Transverse colon (tissue), 4 donors: Measurements from ENCODE around the gene TRIM44. TPM values are rescaled to one million over a fixed set of nuclear protein-coding genes. Genes with fewer than 3 reads are reported as not detected.

Experiments
- DNase-seq: peaks from one replicate; pipeline ENCODE4 v3.0.0-alpha.2; 2019
- H3K27ac ChIP-seq, 4 donors: fragments of 200-600 bp; sonication (generic); 2 replicates each; pipeline ENCODE4 v1.5.1; 2016 to 2018; ENCODE audit warnings: inconsistent platforms in 4 of 4
- H3K27me3 ChIP-seq: fragments of 200-600 bp; sonication (generic); 2 replicates; pipeline ENCODE4 v1.5.1; 2017; ENCODE audit warnings: inconsistent platforms
- H3K36me3 ChIP-seq, 4 donors: fragments of 200-600 bp; sonication (generic); 2 replicates each; pipeline ENCODE4 v1.5.1; 2017 to 2019; ENCODE audit warnings: inconsistent platforms in 4 of 4
- H3K4me1 ChIP-seq, 4 donors: fragments of 200-600 bp; sonication (generic); 2 replicates each; pipeline ENCODE4 v1.5.1; 2017 to 2020; ENCODE audit warnings: inconsistent platforms in 4 of 4
- H3K4me3 ChIP-seq, 4 donors: fragments of 200-600 bp; sonication (generic); 1 replicate in 1 of 4; 2 replicates in 3 of 4; pipeline versions ENCODE4 v1.5.1 to v1.6.1; 2017 to 2019; ENCODE audit warnings: inconsistent platforms in 4 of 4
- H3K9me3 ChIP-seq, 2 donors: fragments of 200-600 bp; sonication (generic); 2 replicates each; pipeline ENCODE4 v1.5.1; 2017 to 2019; ENCODE audit warnings: inconsistent platforms in 2 of 2
- EP300 ChIP-seq: sonication (generic); formaldehyde crosslinking; IDR thresholded peaks from one replicate; pipeline ENCODE4 v1.6.1; 2017; ENCODE audit warnings: antibody characterized with exemption, low read depth
- POLR2A ChIP-seq: fragments of 450-650 bp; IDR thresholded peaks from one replicate; pipeline ENCODE4 v1.6.1; 2016; ENCODE audit warnings: antibody characterized with exemption, mild to moderate bottlenecking, moderate library complexity
- POLR2AphosphoS5 ChIP-seq, 3 donors: sonication (generic); formaldehyde crosslinking; IDR thresholded peaks; one replicate each; pipeline ENCODE4 v1.6.1; 2016; ENCODE audit warnings: antibody characterized with exemption in 3 of 3
- WGBS, 2 donors: methylation state at CpG; one replicate each; pipeline ENCODE4 v1.1.5; 2018; ENCODE audit warnings: low coverage in 1 of 2; 5-methylcytosine and 5-hydroxymethylcytosine counted together
- in situ Hi-C, 4 donors: fragments of 200-750 bp; cut with MboI; loops; one replicate each; pipeline versions ENCODE4 v1.15.0 to v1.15.1; 2017; ENCODE audit warnings: low sequenced_read_pairs in 3 of 4, low pct_ligation_motif_present in 1 of 4, low pct_unique_long_range_greater_than_20kb in 1 of 4
- intact Hi-C: fragments of 100-400 bp; cut with DNase I; formaldehyde crosslinking; loops from one replicate; pipeline ENCODE4 v1.15.1; 2023; ENCODE audit warnings: low total_unique reads
- total RNA-seq, 4 donors: library from RNA; depleted of rRNA; stranded (reverse); fragments of >200 nt; gene quantifications; one replicate each; pipeline ENCODE4 v1.1.0, GENCODE V29; 2016
- TF ChIP-seq, protein P1 (sequence below), 5 experiments: fragments of 200-600 bp in 3 of 5; fragments of 450-650 bp in 2 of 5; sonication (generic) in 3 of 5; IDR thresholded peaks; 1 replicate in 2 of 5; 2 replicates in 3 of 5; pipeline ENCODE4 v1.5.1; 2016 to 2017; ENCODE audit warnings: antibody characterized with exemption in 5 of 5, inconsistent platforms in 3 of 5, mild to moderate bottlenecking in 2 of 5, moderate library complexity in 1 of 5

TRIM44 gene
- total RNA-seq, 4 donors from 2014 or later = 17.9 to 93.9 (median 37.5) TPM

DNA sequence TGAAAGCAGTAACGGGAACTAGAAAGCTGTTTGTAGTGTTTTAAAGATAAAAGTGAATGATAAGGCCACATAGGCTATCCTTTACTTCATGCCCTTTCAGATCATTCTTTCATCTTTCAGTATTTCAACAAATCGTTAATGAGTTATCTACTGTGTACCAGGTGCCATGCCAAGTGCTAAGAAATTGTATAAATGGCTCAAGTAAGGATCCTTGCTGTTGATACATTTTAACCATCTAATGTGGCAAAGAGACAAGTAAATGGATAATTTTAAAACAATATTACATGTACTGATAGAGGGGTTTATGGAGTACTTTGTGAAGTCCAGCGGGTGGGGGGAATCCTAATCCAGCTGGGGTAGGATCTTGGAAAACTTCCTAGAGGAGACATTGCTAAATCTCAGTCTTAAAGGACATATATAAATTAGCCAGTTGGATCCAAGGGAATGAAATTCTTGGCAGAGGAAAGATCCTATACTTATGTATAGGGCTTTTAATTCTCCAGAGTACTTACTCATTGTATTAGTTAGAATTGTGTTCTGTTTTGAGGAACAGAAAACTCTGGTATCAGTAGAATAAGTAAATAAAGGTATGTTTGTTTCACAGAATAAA, 119.4 kb downstream of the TRIM44 start:
- Histone ChIP-seq H3K36me3 (no peaks in the 10 kb centered on the region), H3K27ac (no peak overlapping the region), H3K4me1 (peaks cover 0 to 4% (median 2%) of the 10 kb centered on the region in 4 donors), H3K9me3 (peaks cover 9 to 10% of the 10 kb centered on the region in 2 donors), H3K4me3 (no peak overlapping the region), H3K27me3 (no peaks in the 10 kb centered on the region)
- TF ChIP-seq, protein P1, sequence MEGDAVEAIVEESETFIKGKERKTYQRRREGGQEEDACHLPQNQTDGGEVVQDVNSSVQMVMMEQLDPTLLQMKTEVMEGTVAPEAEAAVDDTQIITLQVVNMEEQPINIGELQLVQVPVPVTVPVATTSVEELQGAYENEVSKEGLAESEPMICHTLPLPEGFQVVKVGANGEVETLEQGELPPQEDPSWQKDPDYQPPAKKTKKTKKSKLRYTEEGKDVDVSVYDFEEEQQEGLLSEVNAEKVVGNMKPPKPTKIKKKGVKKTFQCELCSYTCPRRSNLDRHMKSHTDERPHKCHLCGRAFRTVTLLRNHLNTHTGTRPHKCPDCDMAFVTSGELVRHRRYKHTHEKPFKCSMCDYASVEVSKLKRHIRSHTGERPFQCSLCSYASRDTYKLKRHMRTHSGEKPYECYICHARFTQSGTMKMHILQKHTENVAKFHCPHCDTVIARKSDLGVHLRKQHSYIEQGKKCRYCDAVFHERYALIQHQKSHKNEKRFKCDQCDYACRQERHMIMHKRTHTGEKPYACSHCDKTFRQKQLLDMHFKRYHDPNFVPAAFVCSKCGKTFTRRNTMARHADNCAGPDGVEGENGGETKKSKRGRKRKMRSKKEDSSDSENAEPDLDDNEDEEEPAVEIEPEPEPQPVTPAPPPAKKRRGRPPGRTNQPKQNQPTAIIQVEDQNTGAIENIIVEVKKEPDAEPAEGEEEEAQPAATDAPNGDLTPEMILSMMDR (IDR thresholded peaks at IDR 0.05) = no peak
- no peak for TF ChIP-seq POLR2AphosphoS5 (IDR thresholded peaks at IDR 0.05)
- no peak for TF ChIP-seq POLR2A
- TF ChIP-seq EP300 = no peak
- no peak for DNase-seq
- intact Hi-C loops (no loop called here), in situ Hi-C loops (no loop called here)
- 86% methylated on average over 3 of the region's 3 CpGs for WGBS, 2 donors

DNA sequence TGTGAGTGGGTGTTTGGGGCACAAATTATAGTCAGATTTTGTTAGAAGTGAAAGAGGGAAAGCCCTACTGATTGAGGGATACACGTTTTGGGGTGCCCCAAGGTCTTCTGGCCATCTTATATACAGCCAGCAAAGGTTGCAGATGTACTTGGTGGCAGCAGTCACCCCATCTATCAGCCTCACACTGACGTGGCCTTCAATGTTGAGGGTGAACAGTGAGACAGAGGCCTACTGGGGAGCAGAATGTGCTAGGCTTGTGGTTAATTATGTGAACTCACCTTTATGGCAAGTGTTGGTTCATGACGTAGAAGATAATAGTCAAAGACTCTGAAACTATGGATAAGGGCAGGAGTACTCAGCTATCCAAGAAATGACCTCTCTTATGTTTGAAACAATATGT, 121.2 kb downstream of the TRIM44 start:
- Histone ChIP-seq H3K27ac (no peak overlapping the region), H3K4me1 (peaks cover 0 to 4% (median 2%) of the 10 kb centered on the region in 4 donors), H3K27me3 (no peaks in the 10 kb centered on the region), H3K9me3 (peaks cover 9 to 10% of the 10 kb centered on the region in 2 donors), H3K36me3 (no peaks in the 10 kb centered on the region), H3K4me3 (no peak overlapping the region)
- 83 to 86% methylated on average over 2 to 3 of the region's 3 CpGs for WGBS, 2 donors
- in situ Hi-C loops = no loop called here
- TF ChIP-seq POLR2A = no peak
- TF ChIP-seq POLR2AphosphoS5 (IDR thresholded peaks at IDR 0.05) = no peak
- no peak for TF ChIP-seq EP300
- TF ChIP-seq, protein P1 (IDR thresholded peaks at IDR 0.05) = no peak
- intact Hi-C loops = no loop called here
- no peak for DNase-seq

DNA sequence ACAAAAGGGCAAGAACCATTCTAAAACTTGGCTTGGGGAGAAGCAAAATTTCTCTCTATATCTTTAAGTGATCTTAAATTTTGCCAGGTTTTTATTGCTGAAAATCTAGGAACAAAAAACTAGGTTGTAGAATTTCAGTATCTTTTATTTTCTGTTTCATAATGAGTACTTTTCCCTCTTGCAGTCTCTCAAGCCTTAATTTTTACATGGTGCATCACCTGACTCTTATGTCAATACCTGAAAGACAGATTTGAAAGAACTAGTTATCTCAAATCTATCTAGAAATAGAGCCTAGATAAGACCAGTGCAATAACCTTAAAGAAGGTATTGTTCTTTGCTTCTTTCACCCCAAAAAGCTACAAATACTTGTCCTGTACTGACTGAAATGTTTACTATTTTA, 122.1 kb downstream of the TRIM44 start:
- Histone ChIP-seq H3K27me3 (no peaks in the 10 kb centered on the region), H3K4me1 (peaks cover 0 to 4% (median 2%) of the 10 kb centered on the region in 4 donors), H3K4me3 (no peak overlapping the region), H3K36me3 (no peaks in the 10 kb centered on the region), H3K27ac (no peak overlapping the region), H3K9me3 (peaks cover 1 to 4% of the 10 kb centered on the region in 2 donors)
- intact Hi-C loops (no loop called here), in situ Hi-C loops (no loop called here)
- DNase-seq = no peak
- TF ChIP-seq EP300 (no peak), POLR2AphosphoS5 (IDR thresholded peaks at IDR 0.05) (no peak), POLR2A (no peak)
- TF ChIP-seq, protein P1 (IDR thresholded peaks at IDR 0.05) = no peak

DNA sequence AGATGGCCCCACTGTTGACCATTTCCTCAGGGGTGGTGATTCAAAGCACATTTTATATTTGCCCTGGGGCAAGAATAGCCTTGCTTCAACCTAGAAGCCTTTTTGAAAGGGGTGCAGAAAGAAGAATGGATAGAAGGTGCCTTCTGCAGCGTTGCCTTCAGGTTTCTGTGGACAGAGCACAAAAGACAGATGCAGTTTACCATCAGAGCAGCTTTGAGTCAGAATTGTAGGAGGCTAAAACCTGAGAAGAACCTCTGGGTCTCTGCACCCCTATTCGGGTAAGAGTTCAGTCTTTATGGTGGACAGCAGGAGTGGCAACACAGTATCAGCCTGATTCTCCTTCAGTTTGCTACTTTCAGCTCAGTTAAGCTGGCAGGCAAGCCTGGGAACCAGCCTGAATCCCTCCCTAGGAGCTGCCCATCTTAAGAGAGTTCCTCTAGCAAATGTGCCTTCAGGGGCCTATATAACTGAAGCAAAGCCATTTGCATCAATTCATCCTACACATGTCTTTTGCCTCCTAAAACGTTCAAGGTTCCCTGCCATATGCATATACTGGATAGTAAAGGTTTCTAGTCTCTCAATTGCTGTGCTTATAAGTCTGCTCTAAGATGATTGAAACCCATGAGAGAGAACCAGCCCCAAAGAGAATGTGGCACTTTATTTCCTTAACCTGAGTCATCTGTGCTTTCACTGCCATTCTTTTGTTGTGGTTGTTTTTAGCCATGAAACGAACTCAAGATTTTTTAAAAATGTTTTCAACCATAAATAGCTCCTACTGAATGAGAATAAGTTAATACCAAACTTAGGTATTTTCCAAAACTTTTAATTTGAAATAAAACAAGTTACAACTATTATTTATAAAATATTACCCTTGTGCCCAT, 123.0 kb downstream of the TRIM44 start:
- intact Hi-C loops = no loop called here

More for the DNA sequence above, 123.0 kb downstream of the TRIM44 start:
- in situ Hi-C loops = no loop called here
- H3K9me3 ChIP-seq = no peaks in the 10 kb centered on the region
- no peak for DNase-seq
- H3K36me3 ChIP-seq = no peaks in the 10 kb centered on the region
- peaks cover 0 to 4% (median 2%) of the 10 kb centered on the region in 4 donors for H3K4me1 ChIP-seq
- no peak for TF ChIP-seq POLR2AphosphoS5 (IDR thresholded peaks at IDR 0.05)
- TF ChIP-seq, protein P1 (IDR thresholded peaks at IDR 0.05) = no peak
- no peak for TF ChIP-seq POLR2A
- TF ChIP-seq EP300 = no peak
- no peak overlapping the region for H3K4me3 ChIP-seq
- no peaks in the 10 kb centered on the region for H3K27me3 ChIP-seq
- 62 to 86% methylated on average over 3 to 4 of the region's 4 CpGs for WGBS, 2 donors
- H3K27ac ChIP-seq = no peak overlapping the region
